Measurements from ENCODE around the gene ADM2.

GRCh38 chr22:50532824-50533796 is 51.8 kb downstream of the ADM2 start:
- TF ChIP-seq, protein P1, sequence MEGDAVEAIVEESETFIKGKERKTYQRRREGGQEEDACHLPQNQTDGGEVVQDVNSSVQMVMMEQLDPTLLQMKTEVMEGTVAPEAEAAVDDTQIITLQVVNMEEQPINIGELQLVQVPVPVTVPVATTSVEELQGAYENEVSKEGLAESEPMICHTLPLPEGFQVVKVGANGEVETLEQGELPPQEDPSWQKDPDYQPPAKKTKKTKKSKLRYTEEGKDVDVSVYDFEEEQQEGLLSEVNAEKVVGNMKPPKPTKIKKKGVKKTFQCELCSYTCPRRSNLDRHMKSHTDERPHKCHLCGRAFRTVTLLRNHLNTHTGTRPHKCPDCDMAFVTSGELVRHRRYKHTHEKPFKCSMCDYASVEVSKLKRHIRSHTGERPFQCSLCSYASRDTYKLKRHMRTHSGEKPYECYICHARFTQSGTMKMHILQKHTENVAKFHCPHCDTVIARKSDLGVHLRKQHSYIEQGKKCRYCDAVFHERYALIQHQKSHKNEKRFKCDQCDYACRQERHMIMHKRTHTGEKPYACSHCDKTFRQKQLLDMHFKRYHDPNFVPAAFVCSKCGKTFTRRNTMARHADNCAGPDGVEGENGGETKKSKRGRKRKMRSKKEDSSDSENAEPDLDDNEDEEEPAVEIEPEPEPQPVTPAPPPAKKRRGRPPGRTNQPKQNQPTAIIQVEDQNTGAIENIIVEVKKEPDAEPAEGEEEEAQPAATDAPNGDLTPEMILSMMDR (IDR thresholded peaks at IDR 0.05): no peak
- TF ChIP-seq EP300 (IDR thresholded peaks at IDR 0.05): no peak
